ENCODE data around the gene CORIN. TPM values are rescaled to one million over a fixed set of nuclear protein-coding genes. Genes with fewer than 3 reads are reported as not detected.

Gene CORIN
- total RNA-seq, 1 experiment from 2014 or later: 3.5 TPM

DNA sequence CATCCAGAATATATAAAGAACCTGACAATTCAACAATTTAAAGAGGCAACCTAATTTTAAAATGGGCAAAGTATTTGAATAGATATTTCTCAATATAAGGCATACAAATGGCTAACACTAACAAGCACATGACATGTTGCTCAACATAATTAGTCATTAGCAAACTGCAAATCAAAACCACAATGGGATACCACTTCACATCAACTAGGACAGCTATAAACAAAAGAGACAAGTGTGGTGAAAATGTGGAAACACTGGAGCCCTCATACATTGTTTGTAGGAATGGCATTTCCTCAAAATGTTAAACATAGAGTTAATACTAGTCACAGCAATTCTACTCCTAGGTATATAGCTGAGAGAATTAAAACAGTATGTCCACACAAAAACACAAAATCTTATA lies 96.7 kb downstream of the CORIN start:
- no peak for ATAC-seq

More for the DNA sequence above, 96.7 kb downstream of the CORIN start:
- intact Hi-C loops (cut with micrococcal nuclease): no loop called here
- H2AFZ ChIP-seq (ENCODE audit: low read depth, low read length, poor library complexity, severe bottlenecking): no peak overlapping the region
- no peaks in the 10 kb centered on the region for H4K20me1 ChIP-seq (ENCODE audit: insufficient read depth)
- TF ChIP-seq ZNF274 (IDR thresholded peaks at IDR 0.05; ENCODE audit: low read depth, low read length): no peak
- no peak for TF ChIP-seq EZH2phosphoT487 (IDR thresholded peaks at IDR 0.05; ENCODE audit: borderline replicate concordance)
- no peak for TF ChIP-seq EGR1 (IDR thresholded peaks at IDR 0.05; ENCODE audit: low read depth)
- TF ChIP-seq POLR2A (IDR thresholded peaks at IDR 0.05; ENCODE audit: borderline replicate concordance, extremely low read depth, insufficient read depth, insufficient read length): no peak
- TF ChIP-seq, protein P1, sequence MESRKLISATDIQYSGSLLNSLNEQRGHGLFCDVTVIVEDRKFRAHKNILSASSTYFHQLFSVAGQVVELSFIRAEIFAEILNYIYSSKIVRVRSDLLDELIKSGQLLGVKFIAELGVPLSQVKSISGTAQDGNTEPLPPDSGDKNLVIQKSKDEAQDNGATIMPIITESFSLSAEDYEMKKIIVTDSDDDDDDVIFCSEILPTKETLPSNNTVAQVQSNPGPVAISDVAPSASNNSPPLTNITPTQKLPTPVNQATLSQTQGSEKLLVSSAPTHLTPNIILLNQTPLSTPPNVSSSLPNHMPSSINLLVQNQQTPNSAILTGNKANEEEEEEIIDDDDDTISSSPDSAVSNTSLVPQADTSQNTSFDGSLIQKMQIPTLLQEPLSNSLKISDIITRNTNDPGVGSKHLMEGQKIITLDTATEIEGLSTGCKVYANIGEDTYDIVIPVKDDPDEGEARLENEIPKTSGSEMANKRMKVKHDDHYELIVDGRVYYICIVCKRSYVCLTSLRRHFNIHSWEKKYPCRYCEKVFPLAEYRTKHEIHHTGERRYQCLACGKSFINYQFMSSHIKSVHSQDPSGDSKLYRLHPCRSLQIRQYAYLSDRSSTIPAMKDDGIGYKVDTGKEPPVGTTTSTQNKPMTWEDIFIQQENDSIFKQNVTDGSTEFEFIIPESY (IDR thresholded peaks at IDR 0.05; ENCODE audit: extremely low read depth, insufficient replicate concordance, low read length): no peak
- no peak for TF ChIP-seq SIN3A (IDR thresholded peaks at IDR 0.05; ENCODE audit: low read depth)
- no peak for TF ChIP-seq RAD21 (IDR thresholded peaks at IDR 0.05; ENCODE audit: low read depth)
- TF ChIP-seq, protein P2, sequence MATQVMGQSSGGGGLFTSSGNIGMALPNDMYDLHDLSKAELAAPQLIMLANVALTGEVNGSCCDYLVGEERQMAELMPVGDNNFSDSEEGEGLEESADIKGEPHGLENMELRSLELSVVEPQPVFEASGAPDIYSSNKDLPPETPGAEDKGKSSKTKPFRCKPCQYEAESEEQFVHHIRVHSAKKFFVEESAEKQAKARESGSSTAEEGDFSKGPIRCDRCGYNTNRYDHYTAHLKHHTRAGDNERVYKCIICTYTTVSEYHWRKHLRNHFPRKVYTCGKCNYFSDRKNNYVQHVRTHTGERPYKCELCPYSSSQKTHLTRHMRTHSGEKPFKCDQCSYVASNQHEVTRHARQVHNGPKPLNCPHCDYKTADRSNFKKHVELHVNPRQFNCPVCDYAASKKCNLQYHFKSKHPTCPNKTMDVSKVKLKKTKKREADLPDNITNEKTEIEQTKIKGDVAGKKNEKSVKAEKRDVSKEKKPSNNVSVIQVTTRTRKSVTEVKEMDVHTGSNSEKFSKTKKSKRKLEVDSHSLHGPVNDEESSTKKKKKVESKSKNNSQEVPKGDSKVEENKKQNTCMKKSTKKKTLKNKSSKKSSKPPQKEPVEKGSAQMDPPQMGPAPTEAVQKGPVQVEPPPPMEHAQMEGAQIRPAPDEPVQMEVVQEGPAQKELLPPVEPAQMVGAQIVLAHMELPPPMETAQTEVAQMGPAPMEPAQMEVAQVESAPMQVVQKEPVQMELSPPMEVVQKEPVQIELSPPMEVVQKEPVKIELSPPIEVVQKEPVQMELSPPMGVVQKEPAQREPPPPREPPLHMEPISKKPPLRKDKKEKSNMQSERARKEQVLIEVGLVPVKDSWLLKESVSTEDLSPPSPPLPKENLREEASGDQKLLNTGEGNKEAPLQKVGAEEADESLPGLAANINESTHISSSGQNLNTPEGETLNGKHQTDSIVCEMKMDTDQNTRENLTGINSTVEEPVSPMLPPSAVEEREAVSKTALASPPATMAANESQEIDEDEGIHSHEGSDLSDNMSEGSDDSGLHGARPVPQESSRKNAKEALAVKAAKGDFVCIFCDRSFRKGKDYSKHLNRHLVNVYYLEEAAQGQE (IDR thresholded peaks at IDR 0.05; ENCODE audit: low read depth): no peak
- TF ChIP-seq POLR2AphosphoS5 (IDR thresholded peaks at IDR 0.05; ENCODE audit: low read depth, low read length): no peak
- TF ChIP-seq TCF7L2 (IDR thresholded peaks at IDR 0.05; ENCODE audit: borderline replicate concordance, extremely low read depth, insufficient read depth, insufficient read length): no peak
- TF ChIP-seq FOSL1 (IDR thresholded peaks at IDR 0.05; ENCODE audit: low read depth): no peak
- TF ChIP-seq YY1 (IDR thresholded peaks at IDR 0.05; ENCODE audit: extremely low read depth, insufficient replicate concordance, low read depth, low read length): no peak
- H3K4me1 ChIP-seq (ENCODE audit: control insufficient read depth in 1 of 2, insufficient read depth in 2 of 2, low read length in 2 of 2): no peaks in the 10 kb centered on the region
- H3K4me3 ChIP-seq (replicated peaks in 1 of 2; ENCODE audit: low read depth in 1 of 2, low read length in 2 of 2): no peak overlapping the region
- CTCF ChIA-PET: no interaction called here
- H3K4me2 ChIP-seq (ENCODE audit: low read length): no peak overlapping the region
- no peaks in the 10 kb centered on the region for H3K9me3 ChIP-seq (ENCODE audit: control insufficient read depth in 1 of 2, insufficient read depth in 1 of 2, low read depth in 1 of 2, low read length in 2 of 2)
- BruUV-seq (replicated peaks): no TSS peak
- no peak overlapping the region for H3K27ac ChIP-seq (ENCODE audit: low read depth, low read length)
- no peaks in the 10 kb centered on the region for H3K79me2 ChIP-seq (ENCODE audit: insufficient read depth, low read length)
- no peaks in the 10 kb centered on the region for H3K9me2 ChIP-seq (ENCODE audit: insufficient read depth)
- RAD21 ChIA-PET (ENCODE audit: low non-redundant PET in 1 of 2, low total read pairs in 2 of 2, uncharacterized antibody in 2 of 2, unreplicated experiment in 2 of 2): no interaction called here
- H3K27me3 ChIP-seq (ENCODE audit: insufficient read depth, low read length): no peaks in the 10 kb centered on the region
- H3K9ac ChIP-seq (ENCODE audit: low read length): no peak overlapping the region
- POLR2A ChIA-PET: no interaction called here
- no peak for DNase-seq (ENCODE audit: low read depth, low spot score)
- H3K36me3 ChIP-seq (ENCODE audit: control insufficient read depth in 1 of 2, insufficient read depth in 2 of 2, low read length in 2 of 2): no peaks in the 10 kb centered on the region

Data from HCT116 (cell line).